ENCODE results near the gene MCM9. TPM values are rescaled to one million over a fixed set of nuclear protein-coding genes. Genes with fewer than 3 reads are reported as not detected.
A peak's percentile ranks its signal among the peaks of the same experiment; 100 is the strongest.

The MCM9 gene
- total and polyA plus RNA-seq, 2 of the 13 experiments (the other 11 are each of a cell fraction or from before 2014, with no cell fraction given) = 3.8 to 17.2 TPM

DNA sequence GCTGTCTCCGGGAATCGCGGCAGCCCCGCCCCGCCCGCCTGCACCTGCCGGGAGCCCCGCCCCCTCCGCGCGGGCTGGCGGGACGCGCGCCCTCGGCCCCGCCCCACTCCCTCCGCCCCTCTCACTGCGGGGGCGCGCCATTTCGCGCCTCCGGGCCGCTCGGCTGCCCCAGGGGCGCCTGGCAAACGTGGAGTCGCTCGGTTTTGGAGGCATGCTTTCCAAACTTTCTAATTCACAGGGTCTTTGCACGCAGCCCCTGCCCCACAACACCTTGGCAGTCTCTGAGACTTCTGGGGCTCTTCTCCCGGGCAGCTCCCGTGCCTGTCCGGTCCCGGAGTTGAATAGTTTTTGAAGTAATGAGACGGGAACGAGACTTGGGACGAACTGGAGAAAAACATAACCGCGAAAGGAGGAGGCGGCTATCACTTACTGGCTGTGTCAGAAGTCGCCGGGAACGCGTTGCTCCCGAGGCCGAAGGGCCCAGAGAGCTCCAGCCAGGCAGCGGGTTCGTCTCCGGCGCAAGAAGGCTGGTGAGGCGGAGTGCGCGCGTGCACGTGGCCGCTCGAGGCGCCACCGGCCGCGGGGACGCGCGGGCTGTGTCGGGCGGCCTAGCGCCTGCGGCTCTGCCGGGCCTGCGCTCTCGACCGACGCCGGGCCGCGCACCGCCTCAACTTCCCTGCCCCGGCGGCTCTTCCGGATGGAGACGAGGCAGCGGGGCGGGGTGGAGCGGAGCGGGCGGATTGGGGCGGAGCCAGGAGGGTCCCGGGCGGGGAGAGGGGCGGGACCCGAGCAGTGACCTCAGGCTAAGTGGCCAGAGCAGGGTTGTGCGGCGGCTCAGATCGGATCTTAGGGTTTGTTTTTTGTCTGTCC lies at the start of gene MCM9 (continued):
- TF ChIP-seq TAF1 (CRISPR knock-in tag; IDR thresholded peaks at IDR 0.05) (peak; percentile 69), ZNF264 (CRISPR knock-in tag; IDR thresholded peaks at IDR 0.05) (no peak), ZNF235 (CRISPR knock-in tag; IDR thresholded peaks at IDR 0.05; ENCODE audit: borderline replicate concordance) (no peak), ZFP1 (CRISPR knock-in tag; IDR thresholded peaks at IDR 0.05) (no peak), ZNF382 (CRISPR knock-in tag; IDR thresholded peaks at IDR 0.05; ENCODE audit: borderline replicate concordance) (no peak), RFX5 (IDR thresholded peaks at IDR 0.05; ENCODE audit: low read depth, low read length) (no peak), ZNF615 (CRISPR knock-in tag; IDR thresholded peaks at IDR 0.05; ENCODE audit: borderline replicate concordance) (no peak), ATF7-NPFF (CRISPR knock-in tag; IDR thresholded peaks at IDR 0.05; ENCODE audit: low read depth) (peak; percentile 62), ZNF674 (CRISPR knock-in tag; IDR thresholded peaks at IDR 0.05; ENCODE audit: low read depth) (no peak), RBFOX2 (IDR thresholded peaks at IDR 0.05; ENCODE audit: low read depth, low read length) (peak; percentile 94), ZNF644 (CRISPR knock-in tag; IDR thresholded peaks at IDR 0.05; ENCODE audit: low read depth) (no peak), PRMT3 (CRISPR knock-in tag; IDR thresholded peaks at IDR 0.05; ENCODE audit: borderline replicate concordance, low read depth) (no peak), GTF3A (CRISPR knock-in tag; conservative IDR thresholded peaks at IDR 0.05) (0 out of 2 replicates have a peak, but pooled peaks have one; percentile 32), STAG1 (CRISPR knock-in tag; IDR thresholded peaks at IDR 0.05) (peak; percentile 6; the same call in 1 of the 2 replicates), AKAP8 (CRISPR knock-in tag; IDR thresholded peaks at IDR 0.05) (peak; percentile 74), KDM2A (CRISPR knock-in tag; IDR thresholded peaks at IDR 0.05; ENCODE audit: borderline replicate concordance, low read depth) (peak; percentile 43), ZNF496 (CRISPR knock-in tag; IDR thresholded peaks at IDR 0.05; ENCODE audit: insufficient replicate concordance) (no peak), ZNF143 (CRISPR knock-in tag; IDR thresholded peaks at IDR 0.05) (no peak; the same call in 1 of the 2 replicates)
- TF ChIP-seq, protein P1, sequence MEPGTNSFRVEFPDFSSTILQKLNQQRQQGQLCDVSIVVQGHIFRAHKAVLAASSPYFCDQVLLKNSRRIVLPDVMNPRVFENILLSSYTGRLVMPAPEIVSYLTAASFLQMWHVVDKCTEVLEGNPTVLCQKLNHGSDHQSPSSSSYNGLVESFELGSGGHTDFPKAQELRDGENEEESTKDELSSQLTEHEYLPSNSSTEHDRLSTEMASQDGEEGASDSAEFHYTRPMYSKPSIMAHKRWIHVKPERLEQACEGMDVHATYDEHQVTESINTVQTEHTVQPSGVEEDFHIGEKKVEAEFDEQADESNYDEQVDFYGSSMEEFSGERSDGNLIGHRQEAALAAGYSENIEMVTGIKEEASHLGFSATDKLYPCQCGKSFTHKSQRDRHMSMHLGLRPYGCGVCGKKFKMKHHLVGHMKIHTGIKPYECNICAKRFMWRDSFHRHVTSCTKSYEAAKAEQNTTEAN (CRISPR knock-in tag; conservative IDR thresholded peaks at IDR 0.05) = peak; percentile 72
- TF ChIP-seq, protein P2, sequence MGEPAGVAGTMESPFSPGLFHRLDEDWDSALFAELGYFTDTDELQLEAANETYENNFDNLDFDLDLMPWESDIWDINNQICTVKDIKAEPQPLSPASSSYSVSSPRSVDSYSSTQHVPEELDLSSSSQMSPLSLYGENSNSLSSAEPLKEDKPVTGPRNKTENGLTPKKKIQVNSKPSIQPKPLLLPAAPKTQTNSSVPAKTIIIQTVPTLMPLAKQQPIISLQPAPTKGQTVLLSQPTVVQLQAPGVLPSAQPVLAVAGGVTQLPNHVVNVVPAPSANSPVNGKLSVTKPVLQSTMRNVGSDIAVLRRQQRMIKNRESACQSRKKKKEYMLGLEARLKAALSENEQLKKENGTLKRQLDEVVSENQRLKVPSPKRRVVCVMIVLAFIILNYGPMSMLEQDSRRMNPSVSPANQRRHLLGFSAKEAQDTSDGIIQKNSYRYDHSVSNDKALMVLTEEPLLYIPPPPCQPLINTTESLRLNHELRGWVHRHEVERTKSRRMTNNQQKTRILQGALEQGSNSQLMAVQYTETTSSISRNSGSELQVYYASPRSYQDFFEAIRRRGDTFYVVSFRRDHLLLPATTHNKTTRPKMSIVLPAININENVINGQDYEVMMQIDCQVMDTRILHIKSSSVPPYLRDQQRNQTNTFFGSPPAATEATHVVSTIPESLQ (CRISPR knock-in tag; conservative IDR thresholded peaks at IDR 0.05) = no peak; the same call in 1 of the 2 replicates
- TF ChIP-seq, protein P3, sequence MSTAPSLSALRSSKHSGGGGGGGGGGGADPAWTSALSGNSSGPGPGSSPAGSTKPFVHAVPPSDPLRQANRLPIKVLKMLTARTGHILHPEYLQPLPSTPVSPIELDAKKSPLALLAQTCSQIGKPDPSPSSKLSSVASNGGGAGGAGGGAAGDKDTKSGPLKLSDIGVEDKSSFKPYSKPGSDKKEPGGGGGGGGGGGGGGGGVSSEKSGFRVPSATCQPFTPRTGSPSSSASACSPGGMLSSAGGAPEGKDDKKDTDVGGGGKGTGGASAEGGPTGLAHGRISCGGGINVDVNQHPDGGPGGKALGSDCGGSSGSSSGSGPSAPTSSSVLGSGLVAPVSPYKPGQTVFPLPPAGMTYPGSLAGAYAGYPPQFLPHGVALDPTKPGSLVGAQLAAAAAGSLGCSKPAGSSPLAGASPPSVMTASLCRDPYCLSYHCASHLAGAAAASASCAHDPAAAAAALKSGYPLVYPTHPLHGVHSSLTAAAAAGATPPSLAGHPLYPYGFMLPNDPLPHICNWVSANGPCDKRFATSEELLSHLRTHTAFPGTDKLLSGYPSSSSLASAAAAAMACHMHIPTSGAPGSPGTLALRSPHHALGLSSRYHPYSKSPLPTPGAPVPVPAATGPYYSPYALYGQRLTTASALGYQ (CRISPR knock-in tag; IDR thresholded peaks at IDR 0.05) = no peak
- TF ChIP-seq, protein P4, sequence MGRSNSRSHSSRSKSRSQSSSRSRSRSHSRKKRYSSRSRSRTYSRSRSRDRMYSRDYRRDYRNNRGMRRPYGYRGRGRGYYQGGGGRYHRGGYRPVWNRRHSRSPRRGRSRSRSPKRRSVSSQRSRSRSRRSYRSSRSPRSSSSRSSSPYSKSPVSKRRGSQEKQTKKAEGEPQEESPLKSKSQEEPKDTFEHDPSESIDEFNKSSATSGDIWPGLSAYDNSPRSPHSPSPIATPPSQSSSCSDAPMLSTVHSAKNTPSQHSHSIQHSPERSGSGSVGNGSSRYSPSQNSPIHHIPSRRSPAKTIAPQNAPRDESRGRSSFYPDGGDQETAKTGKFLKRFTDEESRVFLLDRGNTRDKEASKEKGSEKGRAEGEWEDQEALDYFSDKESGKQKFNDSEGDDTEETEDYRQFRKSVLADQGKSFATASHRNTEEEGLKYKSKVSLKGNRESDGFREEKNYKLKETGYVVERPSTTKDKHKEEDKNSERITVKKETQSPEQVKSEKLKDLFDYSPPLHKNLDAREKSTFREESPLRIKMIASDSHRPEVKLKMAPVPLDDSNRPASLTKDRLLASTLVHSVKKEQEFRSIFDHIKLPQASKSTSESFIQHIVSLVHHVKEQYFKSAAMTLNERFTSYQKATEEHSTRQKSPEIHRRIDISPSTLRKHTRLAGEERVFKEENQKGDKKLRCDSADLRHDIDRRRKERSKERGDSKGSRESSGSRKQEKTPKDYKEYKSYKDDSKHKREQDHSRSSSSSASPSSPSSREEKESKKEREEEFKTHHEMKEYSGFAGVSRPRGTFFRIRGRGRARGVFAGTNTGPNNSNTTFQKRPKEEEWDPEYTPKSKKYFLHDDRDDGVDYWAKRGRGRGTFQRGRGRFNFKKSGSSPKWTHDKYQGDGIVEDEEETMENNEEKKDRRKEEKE (IDR thresholded peaks at IDR 0.05) = no peak
